Brain microvascular endothelial cell (primary cell): ENCODE measurements around the gene RNLS.

Source experiments
- DNase-seq: peaks from one replicate; pipeline ENCODE4 v3.0.0-alpha.2; 2020
- H3K27ac ChIP-seq: fragments of 250-450 bp; sonication (Bioruptor Pico); 2 replicates; pipeline ENCODE4 v1.5.1; 2020; ENCODE audit warnings: mild to moderate bottlenecking, moderate library complexity
- H3K27me3 ChIP-seq: fragments of 250-450 bp; sonication (Bioruptor Pico); replicated peaks from 2 replicates; pipeline ENCODE4 v1.5.1; 2020; ENCODE audit warnings: mild to moderate bottlenecking
- H3K36me3 ChIP-seq: fragments of 250-450 bp; sonication (Bioruptor Pico); replicated peaks from 2 replicates; pipeline ENCODE4 v1.5.1; 2020; ENCODE audit warnings: mild to moderate bottlenecking
- H3K4me3 ChIP-seq: 2 replicates; pipeline ENCODE4 v1.5.1; 2011; ENCODE audit warnings: low read depth, mild to moderate bottlenecking, control low read depth, low read length, moderate library complexity
- CTCF ChIP-seq: IDR thresholded peaks from 2 replicates; pipeline ENCODE4 v1.5.1; 2011; ENCODE audit warnings: low read depth, mild to moderate bottlenecking, moderate library complexity, low read length, control low read depth, inconsistent platforms; ENCODE audit errors: missing control alignments
- in situ Hi-C: cut with HindIII; loops from 2 replicates; pipeline ENCODE4 v1.10.0; 2017; ENCODE audit warnings: low sequenced_read_pairs, low pct_ligation_motif_present

The RNLS gene

GRCh38 chr10:88347022-88347421 is 236.1 kb downstream of the RNLS start:
- in situ Hi-C loops = no loop called here
- Histone ChIP-seq H3K36me3 (no peaks in the 10 kb centered on the region), H3K4me3 (no peak overlapping the region), H3K27me3 (no peaks in the 10 kb centered on the region), H3K27ac (no peak overlapping the region)
- no peak for TF ChIP-seq CTCF
- DNase-seq = no peak

DNA sequence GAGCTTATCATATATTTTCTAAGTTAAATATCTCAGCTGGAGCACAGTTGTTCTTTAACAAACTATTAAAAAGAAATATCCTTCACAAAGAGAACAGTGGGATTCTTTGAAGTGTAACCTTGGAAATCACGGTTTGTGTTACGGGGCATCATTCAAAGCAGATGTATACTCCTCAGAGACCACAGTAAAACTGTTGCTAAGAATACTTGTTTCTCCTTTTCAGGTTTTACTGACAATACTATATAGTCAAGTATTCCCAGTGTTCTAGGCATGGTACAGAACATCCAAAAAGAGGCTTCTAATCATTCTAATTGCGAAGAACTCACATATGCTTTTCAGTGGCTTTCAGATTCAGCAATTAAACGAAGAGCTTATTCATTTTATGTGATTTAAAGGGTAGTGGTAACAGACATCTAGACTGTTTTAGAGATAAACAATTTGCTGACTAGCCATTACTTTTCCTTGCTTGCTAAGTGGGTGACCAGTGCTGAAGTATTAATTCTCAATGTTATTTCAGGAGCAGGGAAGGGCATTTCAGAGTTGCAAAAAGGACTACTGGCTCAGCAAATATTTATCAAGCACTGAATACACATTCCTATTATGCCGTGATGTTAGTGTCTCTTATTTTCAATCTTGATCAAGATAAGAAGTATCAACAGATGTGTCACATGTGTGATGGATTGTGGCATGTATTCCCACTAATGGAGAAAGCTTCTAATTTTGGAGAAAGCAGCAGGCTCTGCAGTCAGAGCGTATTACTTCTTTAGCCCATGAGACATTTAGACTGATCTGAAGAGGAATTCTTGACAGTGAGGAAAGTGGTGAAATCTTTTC is 236.8 kb downstream of the RNLS start:
- DNase-seq = peak; percentile 19
- no peak overlapping the region for H3K4me3 ChIP-seq
- H3K36me3 ChIP-seq = no peaks in the 10 kb centered on the region
- H3K27me3 ChIP-seq = no peaks in the 10 kb centered on the region
- no peak overlapping the region for H3K27ac ChIP-seq
- TF ChIP-seq CTCF = no peak
- in situ Hi-C loops = no loop called here

DNA sequence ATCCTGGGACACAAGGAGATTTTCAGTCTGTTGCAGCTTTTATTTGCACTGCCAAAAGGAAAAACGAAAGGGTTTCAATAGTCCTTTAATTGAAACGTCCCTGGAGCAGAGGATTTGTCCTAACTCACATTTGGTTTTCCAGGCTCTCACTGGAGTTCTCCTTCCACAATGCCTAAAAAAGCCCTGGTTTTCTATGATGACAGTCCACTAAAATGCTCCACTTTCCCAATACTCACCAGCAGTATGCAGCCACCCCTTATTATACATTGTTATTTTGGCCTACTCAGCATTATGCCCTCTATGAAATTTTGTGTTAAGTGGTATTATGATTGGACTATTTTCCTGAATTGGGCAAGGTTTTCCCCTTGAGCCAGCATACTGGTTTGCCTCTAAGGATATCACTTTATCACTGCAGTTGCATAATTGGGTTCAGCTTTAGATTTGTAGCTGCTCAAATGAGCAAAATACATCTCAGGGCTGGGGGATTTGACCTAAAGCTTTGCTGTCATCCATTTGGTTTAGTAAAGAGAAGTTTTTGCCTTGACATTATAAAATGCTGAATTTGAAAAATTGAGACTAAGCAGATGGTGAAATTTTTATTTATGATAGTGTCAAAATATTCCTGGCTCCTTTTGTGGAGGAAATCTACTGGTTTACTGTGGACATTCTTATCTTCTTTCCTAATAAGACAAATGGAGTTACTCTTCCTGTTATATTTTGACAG is 239.2 kb downstream of the RNLS start:
- Histone ChIP-seq H3K27ac (no peak overlapping the region), H3K36me3 (no peaks in the 10 kb centered on the region), H3K4me3 (no peak overlapping the region), H3K27me3 (no peaks in the 10 kb centered on the region)
- no peak for TF ChIP-seq CTCF
- no peak for DNase-seq
- in situ Hi-C loops = no loop called here

- no peak for DNase-seq
- Histone ChIP-seq H3K27me3 (no peaks in the 10 kb centered on the region), H3K27ac (no peak overlapping the region), H3K36me3 (no peaks in the 10 kb centered on the region), H3K4me3 (no peak overlapping the region)
- in situ Hi-C loops = no loop called here
- TF ChIP-seq CTCF = no peak
Measured at GRCh38 chr10:88342733-88343310, 240.3 kb downstream of the RNLS start.

DNA sequence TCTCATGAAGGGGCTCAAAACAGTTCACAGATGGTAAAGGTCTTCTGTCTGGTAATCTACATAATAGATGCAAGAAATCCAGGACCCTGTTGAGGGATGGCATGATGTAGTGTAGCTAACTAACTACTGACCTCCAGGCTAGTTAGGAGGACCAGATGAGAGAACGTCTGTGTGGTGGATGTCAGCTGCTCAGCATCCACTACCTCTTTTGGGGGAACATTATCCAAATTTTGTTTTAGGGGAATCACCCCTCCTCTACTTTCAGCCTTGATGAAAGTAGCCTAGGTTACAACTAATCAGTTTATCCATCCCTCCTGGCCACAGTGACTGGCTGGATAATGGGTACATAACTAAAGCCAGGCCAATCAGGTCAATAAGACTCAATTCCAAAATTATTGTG is 246.0 kb downstream of the RNLS start:
- in situ Hi-C loops = no loop called here
- Histone ChIP-seq H3K36me3 (no peaks in the 10 kb centered on the region), H3K27me3 (no peaks in the 10 kb centered on the region), H3K27ac (no peak overlapping the region), H3K4me3 (no peak overlapping the region)
- no peak for TF ChIP-seq CTCF
- DNase-seq = no peak
